ENCODE data around the gene UBL4A. TPM values are rescaled to one million over a fixed set of nuclear protein-coding genes. Genes with fewer than 3 reads are reported as not detected.

The UBL4A gene
- total and polyA plus RNA-seq, 8 donors, result 8.0 to 50.1 (median 27.3) TPM

GRCh38 chrX:154490414-154491083 lies 4.1 kb upstream of the UBL4A start, which contains the start of gene SLC10A3:
SLC10A3 (minus strand) TSS chrX:154490629; CDS start chrX:154488940, 1,689 bp downstream.
- intact Hi-C loops (cut with DNase I; ENCODE audit: low total_unique reads), result no loop called here
- peak; percentile 93 to 98 for DNase-seq
- H3K36me3 ChIP-seq, result peaks cover 0 to 15% (median 8%) of the 10 kb centered on the region in 4 donors
- no peaks in the 10 kb centered on the region for H3K27me3 ChIP-seq
- peaks cover 0 to 41% (median 18%) of the 10 kb centered on the region in 4 donors for H3K4me1 ChIP-seq
- peak within 1 kb of the TSS; percentile 92 to 98 (median 95) for H3K27ac ChIP-seq
- H3K9me3 ChIP-seq, result no peaks in the 10 kb centered on the region
- peak within 1 kb of the TSS; percentile 55 to 61 (median 57) for H3K4me3 ChIP-seq
- TF ChIP-seq CTCF (IDR thresholded peaks at IDR 0.05), result no peak
- peak in 1 of 4 donors; percentile 24 for TF ChIP-seq POLR2A (IDR thresholded peaks at IDR 0.05)
- peak; percentile 67 to 87 (median 86) for TF ChIP-seq POLR2AphosphoS5 (IDR thresholded peaks at IDR 0.05)
- 0 to 34% (median 11%) methylated on average over 1 to 66 of the region's 71 CpGs for WGBS, 5 donors

GRCh38 chrX:154490021-154490413 lies 3.6 kb upstream of the UBL4A start:
- WGBS, 5 donors, result 1 to 31% (median 23%) methylated on average over 6 to 19 of the region's 19 CpGs; no CpG with 5 or more reads in 1 of the 5 donors
- DNase-seq, result peak in 1 of 2 donors; percentile 64
- intact Hi-C loops (cut with DNase I; ENCODE audit: low total_unique reads), result no loop called here
- Histone ChIP-seq H3K4me3 (peak overlapping the region; percentile 55 to 61 (median 57)), H3K27me3 (no peaks in the 10 kb centered on the region), H3K36me3 (peaks cover 0 to 16% (median 11%) of the 10 kb centered on the region in 4 donors), H3K9me3 (no peaks in the 10 kb centered on the region), H3K4me1 (peaks cover 0 to 46% (median 23%) of the 10 kb centered on the region in 4 donors), H3K27ac (peak overlapping the region; percentile 92 to 98 (median 94))
- TF ChIP-seq CTCF (IDR thresholded peaks at IDR 0.05), result no peak
- no peak for TF ChIP-seq POLR2AphosphoS5 (IDR thresholded peaks at IDR 0.05)
- TF ChIP-seq POLR2A (IDR thresholded peaks at IDR 0.05), result no peak
- TF ChIP-seq EP300 (IDR thresholded peaks at IDR 0.05), result no peak

- intact Hi-C loops (cut with DNase I; ENCODE audit: low total_unique reads), result no loop called here
- no peaks in the 10 kb centered on the region for H3K27me3 ChIP-seq
- TF ChIP-seq POLR2AphosphoS5 (IDR thresholded peaks at IDR 0.05) (no peak), POLR2A (IDR thresholded peaks at IDR 0.05) (no peak), EP300 (IDR thresholded peaks at IDR 0.05) (no peak), CTCF (IDR thresholded peaks at IDR 0.05) (no peak)
- no peak for DNase-seq
- H3K36me3 ChIP-seq, result peaks cover 0 to 23% (median 17%) of the 10 kb centered on the region in 4 donors
- peak overlapping the region; percentile 55 to 61 (median 57) for H3K4me3 ChIP-seq
- peaks cover 0 to 54% (median 31%) of the 10 kb centered on the region in 4 donors for H3K4me1 ChIP-seq
- H3K27ac ChIP-seq, result peak overlapping the region in 4 of 5 donors; percentile 92 to 98 (median 94)
- H3K9me3 ChIP-seq, result no peaks in the 10 kb centered on the region
- whole genome bisulfite sequencing, 5 donors, result 82 to 85% (median 83%) methylated on average over 1 to 4 of the region's 4 CpGs
Observed at GRCh38 chrX:154489182-154489581, 2.8 kb upstream of the UBL4A start.

GRCh38 chrX:154488336-154489075 lies 2.1 kb upstream of the UBL4A start:
- H3K9me3 ChIP-seq, result no peaks in the 10 kb centered on the region
- peaks cover 0 to 30% (median 22%) of the 10 kb centered on the region in 4 donors for H3K36me3 ChIP-seq
- no peak for DNase-seq
- H3K4me1 ChIP-seq, result peaks cover 0 to 57% (median 35%) of the 10 kb centered on the region in 4 donors
- 80 to 94% (median 88%) methylated on average over 7 to 20 of the region's 20 CpGs for WGBS, 5 donors
- no peaks in the 10 kb centered on the region for H3K27me3 ChIP-seq
- H3K27ac ChIP-seq, result peak overlapping the region in 1 of 5 donors; percentile 95
- TF ChIP-seq POLR2AphosphoS5 (IDR thresholded peaks at IDR 0.05) (no peak), POLR2A (IDR thresholded peaks at IDR 0.05) (no peak)
- no peak overlapping the region for H3K4me3 ChIP-seq
- intact Hi-C loops (cut with DNase I; ENCODE audit: low total_unique reads), result no loop called here
